DND-41 (cell line): ENCODE results near the gene C10orf90.

ENCODE experiments used
- EZH2 ChIP-seq: IDR thresholded peaks from 3 replicates; pipeline ENCODE4 v1.6.1; 2012; ENCODE audit warnings: borderline replicate concordance, low read depth, mild to moderate bottlenecking, moderate library complexity, low read length, inconsistent platforms; ENCODE audit not compliant: severe bottlenecking
- TF ChIP-seq, protein P1 (sequence below): IDR thresholded peaks from 2 replicates; pipeline ENCODE4 v1.5.1; 2012; ENCODE audit warnings: borderline replicate concordance, low read length, moderate library complexity, mild to moderate bottlenecking; ENCODE audit not compliant: poor library complexity, severe bottlenecking; ENCODE audit errors: extremely low read depth

- TF ChIP-seq, protein P1, sequence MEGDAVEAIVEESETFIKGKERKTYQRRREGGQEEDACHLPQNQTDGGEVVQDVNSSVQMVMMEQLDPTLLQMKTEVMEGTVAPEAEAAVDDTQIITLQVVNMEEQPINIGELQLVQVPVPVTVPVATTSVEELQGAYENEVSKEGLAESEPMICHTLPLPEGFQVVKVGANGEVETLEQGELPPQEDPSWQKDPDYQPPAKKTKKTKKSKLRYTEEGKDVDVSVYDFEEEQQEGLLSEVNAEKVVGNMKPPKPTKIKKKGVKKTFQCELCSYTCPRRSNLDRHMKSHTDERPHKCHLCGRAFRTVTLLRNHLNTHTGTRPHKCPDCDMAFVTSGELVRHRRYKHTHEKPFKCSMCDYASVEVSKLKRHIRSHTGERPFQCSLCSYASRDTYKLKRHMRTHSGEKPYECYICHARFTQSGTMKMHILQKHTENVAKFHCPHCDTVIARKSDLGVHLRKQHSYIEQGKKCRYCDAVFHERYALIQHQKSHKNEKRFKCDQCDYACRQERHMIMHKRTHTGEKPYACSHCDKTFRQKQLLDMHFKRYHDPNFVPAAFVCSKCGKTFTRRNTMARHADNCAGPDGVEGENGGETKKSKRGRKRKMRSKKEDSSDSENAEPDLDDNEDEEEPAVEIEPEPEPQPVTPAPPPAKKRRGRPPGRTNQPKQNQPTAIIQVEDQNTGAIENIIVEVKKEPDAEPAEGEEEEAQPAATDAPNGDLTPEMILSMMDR, result no peak
- no peak for TF ChIP-seq EZH2
These were observed 9.1 kb downstream of the C10orf90 start for GRCh38 chr10:126661356-126661755.
